H9 (cell line): ENCODE results near the gene RBM8A. TPM values are rescaled to one million over a fixed set of nuclear protein-coding genes. Genes with fewer than 3 reads are reported as not detected.

Experiments
- DNase-seq: peaks from one replicate; pipeline ENCODE4 v3.0.0-alpha.2; 2017
- H2AFZ ChIP-seq: one replicate; pipeline ENCODE4 v1.6.1; 2013; ENCODE audit warnings: mild to moderate bottlenecking, low read length, control low read depth, moderate library complexity
- H2AK5ac ChIP-seq: 2 replicates; pipeline ENCODE4 v1.6.1; 2013; ENCODE audit warnings: low read length, control low read depth, mixed read lengths; ENCODE audit not compliant: insufficient read length
- H2BK120ac ChIP-seq: one replicate; pipeline ENCODE4 v1.6.1; 2013; ENCODE audit warnings: low read depth, mild to moderate bottlenecking, low read length, control low read depth, inconsistent platforms; ENCODE audit not compliant: poor library complexity, severe bottlenecking
- H2BK12ac ChIP-seq: 2 replicates; pipeline ENCODE4 v1.6.1; 2013; ENCODE audit warnings: low read length, control low read depth, mixed read lengths, low read depth; ENCODE audit not compliant: insufficient read length
- H2BK15ac ChIP-seq: 2 replicates; pipeline ENCODE4 v1.6.1; 2013; ENCODE audit warnings: low read depth, low read length, control low read depth
- H2BK20ac ChIP-seq: one replicate; pipeline ENCODE4 v1.6.1; 2013; ENCODE audit warnings: low read depth, mild to moderate bottlenecking, low read length, control low read depth, inconsistent platforms; ENCODE audit not compliant: poor library complexity, severe bottlenecking
- H2BK5ac ChIP-seq: 2 replicates; pipeline ENCODE4 v1.6.1; 2013; ENCODE audit warnings: low read length, control low read depth, mixed read lengths; ENCODE audit not compliant: insufficient read length
- H3K14ac ChIP-seq: 2 replicates; pipeline ENCODE4 v1.6.1; 2013; ENCODE audit warnings: low read length, control low read depth; ENCODE audit not compliant: insufficient read depth
- H3K18ac ChIP-seq: 2 replicates; pipeline ENCODE4 v1.6.1; 2013; ENCODE audit warnings: low read depth, mild to moderate bottlenecking, mixed read lengths, low read length, control low read depth; ENCODE audit not compliant: insufficient read length
- H3K23ac ChIP-seq: 2 replicates; pipeline ENCODE4 v1.6.1; 2013; ENCODE audit warnings: low read length, control low read depth, mixed read lengths, low read depth; ENCODE audit not compliant: insufficient read length
- H3K23me2 ChIP-seq: 2 replicates; pipeline ENCODE4 v1.6.1; 2013; ENCODE audit warnings: low read depth, mild to moderate bottlenecking, mixed read lengths, low read length, control low read depth; ENCODE audit not compliant: insufficient read length, poor library complexity, severe bottlenecking
- H3K27ac ChIP-seq: 2 replicates; pipeline ENCODE4 v1.5.1; 2013; ENCODE audit warnings: low read length, control low read depth, mixed read lengths, low read depth; ENCODE audit not compliant: insufficient read length
- H3K27me3 ChIP-seq: 2 replicates; pipeline ENCODE4 v1.6.1; 2013; ENCODE audit warnings: low read length, control low read depth, inconsistent platforms; ENCODE audit not compliant: insufficient read depth
- H3K4ac ChIP-seq: 2 replicates; pipeline ENCODE4 v1.6.1; 2013; ENCODE audit warnings: low read depth, mild to moderate bottlenecking, control low read depth, inconsistent platforms, low read length, moderate library complexity
- H3K4me1 ChIP-seq: 2 replicates; pipeline ENCODE4 v1.6.1; 2013; ENCODE audit warnings: low read length, control low read depth, inconsistent platforms; ENCODE audit not compliant: insufficient read depth
- H3K4me2 ChIP-seq: 2 replicates; pipeline ENCODE4 v1.6.1; 2013; ENCODE audit warnings: low read length, control low read depth, mixed read lengths; ENCODE audit not compliant: insufficient read length, insufficient read depth
- H3K56ac ChIP-seq: 2 replicates; pipeline ENCODE4 v1.6.1; 2013; ENCODE audit warnings: low read depth, mild to moderate bottlenecking, mixed read lengths, low read length, control low read depth; ENCODE audit not compliant: insufficient read length
- H3K79me1 ChIP-seq: 2 replicates; pipeline ENCODE4 v1.6.1; 2013; ENCODE audit warnings: low read depth, mild to moderate bottlenecking, moderate library complexity, low read length, control low read depth, inconsistent platforms; ENCODE audit not compliant: insufficient read depth, poor library complexity, severe bottlenecking
- H3K79me2 ChIP-seq: 2 replicates; pipeline ENCODE4 v1.6.1; 2013; ENCODE audit warnings: low read length, control low read depth, inconsistent platforms; ENCODE audit not compliant: insufficient read depth
- H3K9ac ChIP-seq: 2 replicates; pipeline ENCODE4 v1.6.1; 2013; ENCODE audit warnings: low read length, control low read depth, mixed read lengths; ENCODE audit not compliant: insufficient read length; ENCODE audit errors: extremely low read depth
- H3K9me3 ChIP-seq: one replicate; pipeline ENCODE4 v1.6.1; 2013; ENCODE audit warnings: low read depth, low read length, inconsistent platforms; ENCODE audit not compliant: control insufficient read depth
- H3T11ph ChIP-seq: one replicate; pipeline ENCODE4 v1.6.1; 2013; ENCODE audit warnings: mild to moderate bottlenecking, low read length, control low read depth, inconsistent platforms
- H4K20me1 ChIP-seq: one replicate; pipeline ENCODE4 v1.6.1; 2013; ENCODE audit not compliant: control insufficient read depth, insufficient read length, insufficient read depth
- H4K5ac ChIP-seq: 2 replicates; pipeline ENCODE4 v1.6.1; 2013; ENCODE audit warnings: low read depth, mild to moderate bottlenecking, mixed read lengths, low read length, control low read depth; ENCODE audit not compliant: insufficient read length
- H4K8ac ChIP-seq: replicated peaks from 2 replicates; pipeline ENCODE4 v1.6.1; 2013; ENCODE audit warnings: low read length, control low read depth, mixed read lengths, low read depth; ENCODE audit not compliant: insufficient read length
- H4K91ac ChIP-seq: 2 replicates; pipeline ENCODE4 v1.6.1; 2013; ENCODE audit warnings: low read depth, mild to moderate bottlenecking, moderate library complexity, mixed read lengths, low read length, control low read depth; ENCODE audit not compliant: insufficient read length
- H3K27ac Mint-ChIP-seq, 3 experiments: 2 replicates in 2 of 3; 3 replicates in 1 of 3; pipeline ENCODE4 v1.8.0; 2020 to 2021; ENCODE audit warnings: mixed read lengths in 3 of 3, mild to moderate bottlenecking in 1 of 3, moderate library complexity in 1 of 3
- H3K27me3 Mint-ChIP-seq: 2 replicates; pipeline ENCODE4 v1.8.0; 2021; ENCODE audit warnings: low read depth, mild to moderate bottlenecking, moderate library complexity, mixed read lengths
- H3K36me3 Mint-ChIP-seq, 3 experiments: 2 replicates in 2 of 3; 3 replicates in 1 of 3; pipeline ENCODE4 v1.8.0; 2020 to 2021; ENCODE audit warnings: low read depth in 3 of 3, mixed read lengths in 3 of 3; ENCODE audit not compliant: insufficient read depth in 1 of 3
- H3K4me1 Mint-ChIP-seq, 2 experiments: 2 replicates each; pipeline ENCODE4 v1.8.0; 2020; ENCODE audit warnings: mixed read lengths in 2 of 2
- H3K4me3 Mint-ChIP-seq, 2 experiments: 2 replicates in 1 of 2; 3 replicates in 1 of 2; pipeline ENCODE4 v1.8.0; 2020 to 2021; ENCODE audit warnings: mild to moderate bottlenecking in 2 of 2, mixed read lengths in 2 of 2, moderate library complexity in 1 of 2
- H3K9me3 Mint-ChIP-seq, 2 experiments: 2 replicates in 1 of 2; 3 replicates in 1 of 2; pipeline ENCODE4 v1.8.0; 2020; ENCODE audit warnings: mild to moderate bottlenecking in 2 of 2, mixed read lengths in 2 of 2, moderate library complexity in 1 of 2
- CTCF ChIP-seq: fragments of 200-600 bp; sonication (generic); conservative IDR thresholded peaks from 3 replicates; pipeline ENCODE4 v1.8.0; 2021; ENCODE audit warnings: antibody characterized with exemption, mild to moderate bottlenecking
- WGBS: extraction: QIAGEN DNeasy Blood & Tissue Kit; methylation state at CpG from one replicate; pipeline ENCODE4 v1.1.7; 2013; ENCODE audit warnings: missing lambda C conversion rate, low lambda C conversion rate, mixed read lengths; ENCODE audit not compliant: insufficient read length; ENCODE audit errors: extremely low coverage; 5-methylcytosine and 5-hydroxymethylcytosine counted together
- total RNA-seq: library from RNA; stranded (reverse); gene quantifications from 2 replicates; pipeline ENCODE4 v1.2.1, GENCODE V29; 2021

The RBM8A gene
- total RNA-seq, 1 experiment from 2014 or later = 298 TPM

GRCh38 chr1:145877923-145878486, 49.3 kb downstream of the RBM8A start:
- H3K23ac ChIP-seq = no peak overlapping the region
- WGBS = no CpG with 5 or more reads among the region's 7 CpGs
- no peak for DNase-seq
- H2BK12ac ChIP-seq = no peak overlapping the region
- H3K18ac ChIP-seq = no peak overlapping the region
- H3T11ph ChIP-seq = no peak overlapping the region
- H3K14ac ChIP-seq = no peak overlapping the region
- H4K8ac ChIP-seq = no peak overlapping the region
- peaks cover 7% of the 10 kb centered on the region for H3K4me1 ChIP-seq
- H3K56ac ChIP-seq = no peak overlapping the region
- H2AFZ ChIP-seq = no peak overlapping the region
- H3K4me3 Mint-ChIP-seq = no peak overlapping the region
- H3K4me1 Mint-ChIP-seq = peaks cover 31 to 37% of the 10 kb centered on the region in 2 experiments
- H3K79me2 ChIP-seq = no peaks in the 10 kb centered on the region
- no peaks in the 10 kb centered on the region for H3K9me3 Mint-ChIP-seq
- no peaks in the 10 kb centered on the region for H3K36me3 Mint-ChIP-seq
- H4K91ac ChIP-seq = no peak overlapping the region
- no peak overlapping the region for H2BK120ac ChIP-seq
- no peak overlapping the region for H2BK20ac ChIP-seq
- no peak overlapping the region for H2BK5ac ChIP-seq
- peaks cover 40% of the 10 kb centered on the region for H3K27me3 Mint-ChIP-seq
- H3K79me1 ChIP-seq = no peaks in the 10 kb centered on the region
- H3K27me3 ChIP-seq = no peaks in the 10 kb centered on the region; the same call in 1 of the 2 replicates
- no peak for TF ChIP-seq CTCF
- no peak overlapping the region for H2BK15ac ChIP-seq
- H3K4ac ChIP-seq = no peak overlapping the region
- H3K23me2 ChIP-seq = no peaks in the 10 kb centered on the region
- no peak overlapping the region for H3K27ac Mint-ChIP-seq
- no peak overlapping the region for H3K27ac ChIP-seq
- H3K9me3 ChIP-seq = no peaks in the 10 kb centered on the region
- H3K4me2 ChIP-seq = no peak overlapping the region
- no peaks in the 10 kb centered on the region for H4K20me1 ChIP-seq
- no peak overlapping the region for H3K9ac ChIP-seq
- no peak overlapping the region for H4K5ac ChIP-seq
- no peak overlapping the region for H2AK5ac ChIP-seq
